ENCODE results near the gene OSBPL6.
A peak's percentile ranks its signal among the peaks of the same experiment; 100 is the strongest.

OSBPL6 gene

DNA sequence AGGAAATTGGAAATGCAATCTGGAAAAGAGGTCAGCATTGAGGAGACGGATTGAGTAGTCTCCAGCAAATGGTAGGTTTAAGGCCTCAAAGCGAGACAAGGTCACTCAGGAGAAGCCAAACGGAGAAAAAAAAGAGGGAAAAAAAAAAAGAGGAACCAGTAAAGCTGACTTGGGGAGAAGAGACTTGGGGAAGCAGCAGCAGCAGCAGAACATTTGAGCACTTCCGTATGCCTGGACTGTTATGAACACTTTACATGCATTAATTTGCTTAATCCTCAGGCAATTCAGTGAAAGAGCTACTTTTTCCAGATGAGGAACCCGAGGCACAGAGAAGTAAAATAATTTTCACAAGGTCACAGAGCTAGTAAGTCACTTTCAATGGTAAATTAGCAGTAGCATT is 81.3 kb downstream of the OSBPL6 start:
- no peak for FAIRE-seq

DNA sequence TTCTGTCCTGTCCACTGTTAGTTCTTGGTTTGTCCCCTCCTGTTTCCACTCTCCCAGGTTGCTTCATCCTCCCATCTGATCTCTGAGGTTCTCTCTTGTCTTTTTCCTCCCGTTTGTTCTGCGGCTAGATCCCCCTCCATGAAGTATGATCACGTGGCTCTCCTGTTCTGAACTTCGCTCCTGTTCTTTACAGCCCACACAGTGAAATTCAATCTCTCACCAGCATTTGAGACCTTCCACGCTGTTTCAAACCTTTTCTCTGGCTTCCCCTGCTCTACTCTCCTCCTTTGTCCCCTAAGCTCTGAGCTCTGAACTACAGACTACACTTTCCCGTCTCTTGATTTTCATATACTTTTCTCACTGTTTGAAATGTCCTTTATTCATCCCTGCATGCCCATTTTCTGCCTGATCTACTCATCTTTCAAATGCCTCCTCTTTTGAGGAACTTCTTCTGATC is 83.5 kb downstream of the OSBPL6 start:
- no peak for FAIRE-seq

DNA sequence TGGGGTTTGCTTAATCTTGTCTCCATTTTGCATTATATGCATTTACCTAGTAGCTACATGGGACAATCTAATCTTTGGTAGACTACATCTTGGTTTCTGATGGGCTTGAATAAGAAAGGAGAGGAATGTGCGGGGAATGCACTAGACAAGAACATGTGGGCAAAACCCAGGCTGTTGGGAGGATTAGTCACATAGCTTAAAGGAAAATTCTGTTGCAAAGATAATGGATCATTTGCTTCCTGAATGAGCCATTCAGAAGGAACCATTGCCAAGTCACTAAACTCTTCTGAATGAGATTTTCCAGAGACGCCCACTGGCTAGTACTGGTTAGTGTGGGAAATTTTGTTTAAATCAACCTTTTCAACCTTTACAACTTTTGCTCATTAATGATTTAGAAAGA is 84.8 kb downstream of the OSBPL6 start:
- no peak for FAIRE-seq

DNA sequence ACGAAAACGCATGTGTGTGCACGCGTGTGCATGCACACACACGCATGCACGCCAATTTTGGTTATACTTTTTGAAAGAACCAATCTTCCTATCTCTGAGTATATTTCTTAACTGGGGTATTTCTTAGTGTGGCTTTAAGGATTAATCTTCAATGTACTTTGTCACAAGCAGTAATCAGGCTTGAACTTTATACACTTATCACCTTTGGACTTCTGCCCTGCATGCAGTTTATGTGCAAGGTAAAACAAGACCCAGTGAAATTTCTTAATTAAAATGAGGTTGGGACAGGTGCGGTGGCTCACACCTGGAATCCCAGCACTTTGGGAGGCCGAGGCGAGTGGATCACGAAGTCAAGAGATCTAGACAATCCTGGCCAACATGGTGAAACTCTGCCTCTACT is 85.3 kb downstream of the OSBPL6 start:
- FAIRE-seq, result no peak

DNA sequence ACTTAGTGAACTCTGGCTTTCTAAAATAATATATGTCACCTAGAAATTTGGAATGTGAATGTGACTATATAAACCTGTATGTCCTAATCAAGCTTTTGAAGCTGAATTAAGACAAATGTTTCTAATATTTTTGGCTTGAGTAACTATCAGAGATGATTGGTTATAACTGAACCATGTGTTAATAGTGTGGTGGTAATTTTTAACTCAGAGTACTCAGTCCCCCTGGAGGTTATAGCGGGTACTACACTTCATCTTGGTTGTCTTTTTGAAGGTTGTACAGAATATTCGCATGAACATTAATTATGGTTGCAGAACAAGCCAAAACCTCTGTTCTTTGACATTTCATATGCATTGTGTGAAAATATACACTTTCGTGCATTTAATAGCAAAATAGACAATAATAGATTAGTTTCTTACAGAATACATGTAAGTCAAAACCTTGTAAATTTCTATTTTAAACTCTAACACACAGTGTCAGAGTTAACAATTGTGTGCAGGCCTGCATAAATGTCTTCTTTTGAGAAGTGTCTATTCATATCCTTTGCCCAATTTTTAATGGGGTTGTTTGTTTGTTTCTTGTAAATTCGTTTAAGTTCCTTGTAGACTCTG is 86.0 kb downstream of the OSBPL6 start:
- FAIRE-seq, result peak; percentile 24

DNA sequence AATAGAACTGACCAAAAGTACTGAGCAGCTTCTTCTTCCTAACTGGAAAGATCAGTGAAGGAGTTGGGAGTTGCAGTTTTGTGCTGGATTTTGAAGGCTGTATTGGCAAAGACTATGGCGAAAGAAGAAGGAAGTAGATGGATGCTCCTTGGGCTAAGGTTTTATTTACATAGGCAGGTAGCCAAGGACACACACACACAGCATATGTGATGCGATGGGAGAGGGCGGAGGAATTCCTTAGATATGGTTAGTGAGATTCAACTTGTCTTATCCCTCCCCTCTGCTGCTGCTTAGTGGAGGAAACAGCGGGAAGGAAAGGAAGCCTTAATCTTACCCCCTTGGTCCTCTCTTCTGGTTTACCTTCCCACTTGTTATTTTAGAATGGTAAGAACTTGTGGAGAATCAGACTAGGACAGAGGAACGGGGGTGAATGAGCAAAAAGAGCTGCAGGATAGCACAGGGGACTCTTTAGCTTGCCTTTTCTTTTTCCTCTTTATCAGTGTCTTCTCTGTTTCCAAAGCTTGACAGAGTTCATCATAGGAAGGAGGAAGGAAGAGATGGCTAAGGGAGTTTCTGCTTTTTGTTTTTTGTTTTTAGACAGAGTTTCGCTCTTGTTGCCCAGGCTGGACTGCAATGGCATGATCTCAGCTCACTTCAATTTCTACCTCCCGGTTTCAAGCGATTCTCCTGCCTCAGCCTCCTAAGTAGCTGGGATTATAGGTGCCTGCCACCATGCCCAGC is 87.9 kb downstream of the OSBPL6 start:
- FAIRE-seq, result no peak

DNA sequence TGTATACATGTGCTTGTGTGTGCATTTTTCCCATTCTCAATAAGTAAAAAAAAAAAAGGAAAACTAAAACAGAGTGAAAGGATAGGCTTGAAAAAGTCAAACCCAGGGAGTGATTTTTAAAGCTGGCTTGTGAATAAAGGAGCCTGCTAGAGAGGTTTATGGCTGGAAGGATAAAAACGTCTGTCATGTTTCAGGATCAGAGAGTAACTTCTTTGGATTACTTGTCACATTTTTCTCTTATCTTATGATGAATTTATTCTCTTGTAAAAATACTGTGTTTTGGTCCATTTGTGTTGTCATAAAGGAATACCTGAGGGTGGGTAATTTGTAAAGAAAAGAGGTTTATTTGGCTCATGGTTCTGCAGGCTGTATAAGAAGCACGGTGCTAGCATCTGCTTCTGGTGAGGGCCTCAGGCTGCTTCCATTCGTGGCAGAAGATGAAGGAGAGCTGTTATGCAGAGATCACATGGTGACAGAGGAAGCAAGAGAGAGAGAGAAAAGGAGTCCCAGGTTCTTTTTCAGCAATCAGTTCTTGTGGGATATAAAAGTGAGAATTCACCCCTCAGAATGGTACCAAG is 89.1 kb downstream of the OSBPL6 start:
- no peak for FAIRE-seq

DNA sequence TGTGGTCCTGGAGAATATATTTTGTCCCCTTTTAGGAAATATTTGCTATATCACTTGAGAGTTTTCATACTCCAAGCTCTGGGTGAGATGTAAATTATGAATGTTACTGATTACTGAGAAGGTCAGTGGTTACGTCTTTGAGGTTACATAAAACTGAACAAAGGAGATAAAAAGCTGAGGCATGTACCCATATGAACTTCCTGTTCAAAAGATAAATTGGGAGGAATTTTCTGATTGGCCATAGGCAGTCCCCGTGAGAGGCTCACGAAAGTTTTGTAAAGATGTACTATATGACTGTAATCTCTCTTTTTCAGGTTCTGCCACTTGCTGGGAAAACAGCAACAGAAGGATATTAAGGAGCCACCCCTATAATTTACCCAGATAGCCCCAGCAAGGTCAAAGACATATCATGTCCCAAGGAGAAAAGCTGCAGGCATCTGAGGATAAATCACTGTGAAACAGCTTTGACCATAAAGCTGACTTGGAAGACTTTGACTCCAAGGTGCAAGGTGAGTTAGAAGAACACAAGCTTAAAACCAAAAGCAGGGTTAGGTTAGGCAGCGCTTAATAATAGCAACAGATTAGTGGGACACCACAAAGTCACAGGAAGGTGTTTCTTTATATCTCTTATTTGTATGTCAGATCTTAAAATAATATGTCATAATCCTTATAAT is 90.4 kb downstream of the OSBPL6 start:
- FAIRE-seq, result no peak

DNA sequence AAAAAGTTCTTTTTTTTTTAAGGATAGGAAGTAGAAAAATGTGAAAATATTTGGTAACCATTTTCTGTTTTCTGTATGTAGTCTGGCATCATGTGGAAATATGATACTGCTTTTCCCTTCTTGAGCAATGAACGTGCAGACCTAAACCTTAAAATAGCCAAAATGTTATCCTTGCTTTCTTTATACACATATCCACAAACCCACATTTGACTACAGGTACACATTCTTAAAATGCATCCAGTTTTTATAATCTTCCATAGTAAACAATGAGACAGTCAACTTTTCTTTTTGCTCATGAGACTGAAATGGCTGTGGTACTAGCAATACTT is 90.9 kb downstream of the OSBPL6 start:
- FAIRE-seq, result no peak

DNA sequence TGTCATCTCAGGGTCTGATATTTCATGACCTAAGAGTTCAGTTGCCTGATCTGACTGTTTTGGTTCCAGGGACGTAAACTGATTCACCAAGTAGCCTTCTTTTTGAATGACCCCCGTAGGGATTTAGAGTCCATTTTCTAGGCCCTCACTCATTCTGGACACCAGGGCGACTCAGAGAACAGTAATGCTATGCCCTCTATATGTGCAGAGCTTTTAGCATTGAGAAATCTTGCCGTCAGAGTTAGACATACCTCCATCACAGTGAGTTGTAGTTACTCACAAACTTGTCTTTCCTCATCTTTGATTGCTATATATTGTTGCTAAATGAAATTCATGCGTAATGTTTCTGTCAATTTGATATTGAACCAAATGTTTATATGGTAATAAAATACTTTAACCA is 92.3 kb downstream of the OSBPL6 start:
- no peak for FAIRE-seq

DNA sequence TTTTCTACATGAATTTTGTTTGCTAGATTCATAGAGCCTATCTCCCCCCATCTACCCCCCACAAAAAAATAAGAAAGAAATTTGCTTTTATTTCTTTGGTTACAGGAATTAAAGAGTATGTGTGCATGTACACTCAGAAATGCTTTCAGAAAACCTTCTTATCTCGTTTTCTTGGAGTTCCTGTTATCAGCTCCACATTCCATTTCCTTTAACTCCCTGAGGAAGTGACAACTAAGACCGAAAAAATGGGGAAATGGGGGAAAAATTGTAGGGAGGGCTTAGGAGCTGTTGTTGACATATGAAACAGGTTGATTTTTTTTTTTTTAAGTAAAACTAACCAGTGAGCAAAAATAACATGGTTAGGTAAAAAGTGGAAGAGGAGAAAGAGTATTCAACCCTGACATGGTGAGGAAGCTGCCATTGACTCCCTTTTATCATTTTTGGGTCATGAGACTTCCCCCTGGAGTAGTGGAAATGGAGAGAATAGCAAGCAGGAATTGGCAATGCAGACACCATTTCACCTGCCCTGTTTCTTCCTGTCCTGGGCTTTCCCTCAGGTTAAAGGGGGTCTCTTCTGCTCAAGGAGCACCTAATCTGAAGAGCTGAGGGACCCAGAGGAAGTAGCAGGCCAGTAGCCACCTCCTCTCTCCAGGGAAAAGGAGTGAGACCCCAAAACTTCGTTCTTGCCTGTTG is 93.5 kb downstream of the OSBPL6 start:
- FAIRE-seq, result no peak

DNA sequence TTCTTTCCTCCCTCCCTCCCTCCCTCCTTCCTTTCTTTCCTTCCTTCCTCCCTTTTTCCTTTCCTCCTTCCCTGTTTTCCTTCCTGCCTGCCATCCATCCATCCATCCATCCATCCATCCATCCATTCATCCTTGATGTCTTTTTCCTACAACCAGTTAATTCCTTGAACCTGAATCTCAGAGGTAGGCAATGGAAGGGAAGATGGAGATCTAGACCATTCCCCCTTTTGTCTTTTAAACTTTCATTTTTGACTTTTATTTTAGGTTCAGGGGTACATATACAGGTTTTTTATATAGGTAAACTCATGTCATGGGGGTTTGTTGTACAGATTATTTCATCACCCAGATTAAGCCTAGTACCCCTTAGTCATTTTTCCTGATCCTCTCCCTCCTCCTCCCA is 97.4 kb downstream of the OSBPL6 start:
- no peak for FAIRE-seq

DNA sequence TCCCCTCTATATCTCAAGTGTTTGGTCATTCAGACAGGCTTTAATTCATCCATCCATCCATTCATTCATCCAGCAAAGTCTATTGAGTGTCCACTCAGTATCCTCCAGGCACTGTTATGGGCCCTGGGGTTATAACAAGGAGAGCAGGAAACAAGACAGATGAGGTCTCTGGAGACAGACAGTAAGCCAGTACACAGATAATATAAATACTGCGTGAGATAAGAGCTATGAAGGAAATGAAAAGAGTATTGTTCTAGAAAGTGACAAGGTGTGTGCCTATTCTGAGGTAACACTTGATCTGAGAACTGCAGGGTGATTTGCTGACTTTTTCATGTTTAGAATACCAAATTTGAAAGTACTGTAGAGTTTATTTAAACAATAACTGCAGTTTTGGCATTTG is 98.3 kb downstream of the OSBPL6 start:
- no peak for FAIRE-seq

DNA sequence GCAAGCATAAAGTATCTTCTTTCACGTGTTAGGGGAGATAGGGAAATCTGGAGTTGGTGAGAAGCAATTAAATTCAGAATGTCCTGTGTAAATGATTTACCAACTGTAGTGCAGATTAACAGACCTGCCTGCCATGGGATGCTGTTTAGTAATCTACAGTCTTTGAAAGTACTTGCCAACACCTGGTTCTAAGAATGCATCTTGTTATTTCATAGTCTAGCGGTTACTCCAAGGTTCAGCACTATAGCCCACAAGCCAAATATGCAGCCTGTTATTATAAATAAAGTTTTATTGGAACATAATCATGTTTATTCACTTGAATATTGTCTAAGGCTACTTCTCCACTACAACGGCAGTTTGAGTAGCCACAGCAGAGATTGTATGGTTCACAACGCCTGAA is 100.8 kb downstream of the OSBPL6 start:
- FAIRE-seq, result no peak

DNA sequence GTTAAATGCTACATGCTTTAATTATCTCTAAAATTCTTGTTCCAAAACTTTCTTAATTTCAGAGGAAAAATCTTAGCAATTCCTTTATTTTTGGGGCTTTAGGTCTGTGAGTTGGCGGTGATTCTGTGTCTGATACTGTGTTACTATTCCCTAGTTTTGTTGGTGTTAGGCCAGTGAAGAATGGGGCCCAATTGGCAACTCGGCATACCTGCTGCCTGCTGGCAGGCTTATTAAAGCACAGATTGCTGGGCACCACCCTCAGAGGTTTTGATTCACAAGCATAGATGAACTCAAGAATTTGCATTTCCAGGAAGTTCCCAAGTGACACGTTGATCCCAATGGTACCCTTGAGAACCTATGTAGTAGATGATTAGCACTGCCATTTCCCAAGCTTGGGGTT is 101.6 kb downstream of the OSBPL6 start:
- no peak for FAIRE-seq

DNA sequence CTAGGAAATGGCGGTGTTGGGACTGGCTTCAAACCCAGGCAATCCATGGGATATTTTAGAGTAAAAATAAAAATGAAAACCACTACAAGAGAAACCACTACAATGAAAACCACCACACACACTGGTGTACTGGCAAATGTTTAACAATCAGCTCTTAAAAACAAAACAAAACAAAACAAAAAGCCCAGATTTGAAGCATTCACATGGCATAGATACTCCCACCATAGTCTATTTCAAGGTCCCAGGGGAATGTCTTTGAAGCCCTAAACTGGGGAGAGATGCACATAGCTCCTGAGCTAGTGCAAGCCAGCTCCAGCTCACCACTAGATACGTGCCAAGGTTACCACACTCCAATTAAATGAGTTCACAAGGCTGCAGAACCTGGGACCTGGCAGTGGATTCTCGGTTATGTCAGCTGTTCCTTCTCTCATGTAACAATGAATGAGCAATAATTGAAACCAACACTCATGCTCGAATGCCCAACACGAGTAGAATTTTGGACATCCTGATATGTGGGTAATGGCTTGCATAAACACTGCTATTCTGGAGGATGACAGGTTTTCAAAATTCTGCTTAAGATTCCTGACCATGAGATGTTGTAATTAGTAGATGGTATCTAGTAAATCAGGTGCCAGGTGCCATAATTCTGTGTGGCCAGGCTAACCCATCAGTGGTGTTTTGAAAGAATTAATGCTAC is 102.2 kb downstream of the OSBPL6 start:
- no peak for FAIRE-seq

DNA sequence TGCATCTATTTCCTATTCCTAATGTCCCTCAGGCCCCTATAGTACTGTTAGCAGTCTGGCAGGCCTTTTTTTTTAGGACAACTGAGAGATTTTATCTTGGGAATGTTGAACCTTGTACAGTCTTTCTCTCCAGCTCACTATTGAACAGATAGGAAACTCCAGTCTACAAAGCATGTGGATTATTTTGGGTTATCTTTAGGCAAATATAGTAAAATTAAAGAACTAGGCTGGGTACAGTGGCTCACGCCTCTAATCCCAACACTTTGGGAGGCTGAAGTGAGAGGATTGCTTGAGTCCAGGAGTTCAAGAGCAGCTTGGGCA is 102.7 kb downstream of the OSBPL6 start:
- FAIRE-seq, result no peak

DNA sequence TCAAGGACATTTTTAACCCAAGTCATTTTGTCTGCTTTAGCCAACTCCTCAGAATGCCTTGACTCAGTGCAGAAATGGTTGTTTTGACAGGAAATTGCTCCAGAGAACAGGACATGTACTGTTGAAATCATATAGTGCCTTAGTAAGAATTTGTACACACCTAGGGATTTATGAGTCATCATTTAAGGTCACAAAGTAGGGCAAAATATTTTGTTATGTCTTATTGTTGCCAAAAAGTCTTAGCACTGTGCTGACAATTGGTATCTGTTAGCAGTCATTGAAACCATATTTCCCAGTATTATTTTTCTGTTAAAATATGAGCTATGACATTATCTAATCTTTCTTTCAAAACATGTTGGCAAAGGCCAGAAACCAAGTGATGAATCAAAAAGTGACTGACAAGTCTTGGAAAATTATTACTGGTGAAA is 104.5 kb downstream of the OSBPL6 start:
- FAIRE-seq, result no peak

DNA sequence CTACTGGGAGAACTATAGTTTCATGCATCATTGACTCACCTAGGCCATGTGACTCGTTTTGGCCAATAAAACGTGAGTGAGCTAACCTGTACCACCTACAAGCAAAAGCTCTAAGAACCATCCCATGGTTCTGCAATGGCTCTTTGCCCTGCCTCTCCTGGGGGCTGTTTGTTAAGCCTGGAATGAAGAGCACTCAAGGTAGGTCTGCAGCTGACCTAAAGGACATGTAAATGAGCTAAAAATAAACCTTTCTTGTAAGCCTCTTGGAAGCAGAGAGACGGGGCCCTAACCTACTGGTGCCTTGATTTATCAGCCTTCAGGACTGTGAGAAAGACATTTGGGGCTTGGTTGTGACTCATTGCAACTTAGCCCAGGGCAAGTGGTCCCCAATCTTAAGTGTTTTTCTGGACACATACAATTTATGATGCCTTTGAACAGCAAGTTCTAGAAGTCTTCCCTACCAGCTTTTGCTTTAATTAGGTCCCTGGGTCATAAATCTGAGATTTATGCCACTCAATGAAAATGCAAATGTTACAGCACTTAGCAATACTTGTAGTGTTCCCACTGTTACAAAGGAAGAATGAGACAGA is 107.4 kb downstream of the OSBPL6 start:
- no peak for FAIRE-seq

DNA sequence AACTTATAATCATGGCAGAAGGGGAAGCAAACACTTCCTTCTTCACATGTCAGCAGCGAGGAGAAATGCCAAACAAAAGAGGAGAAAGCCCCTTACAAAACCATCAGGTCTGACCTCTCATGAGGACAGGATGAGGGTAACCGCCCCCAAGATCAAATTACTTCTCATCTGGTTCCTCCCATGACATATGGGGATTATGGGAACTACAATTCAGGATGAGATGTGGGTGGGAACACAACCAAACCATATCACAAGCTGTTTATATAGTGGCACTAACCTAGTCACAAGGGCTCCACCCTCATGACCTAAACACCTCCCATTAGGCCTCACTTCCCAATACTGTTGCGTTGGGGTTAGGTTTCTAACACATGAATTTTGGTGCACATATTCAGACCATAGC is 110.0 kb downstream of the OSBPL6 start:
- no peak for FAIRE-seq

DNA sequence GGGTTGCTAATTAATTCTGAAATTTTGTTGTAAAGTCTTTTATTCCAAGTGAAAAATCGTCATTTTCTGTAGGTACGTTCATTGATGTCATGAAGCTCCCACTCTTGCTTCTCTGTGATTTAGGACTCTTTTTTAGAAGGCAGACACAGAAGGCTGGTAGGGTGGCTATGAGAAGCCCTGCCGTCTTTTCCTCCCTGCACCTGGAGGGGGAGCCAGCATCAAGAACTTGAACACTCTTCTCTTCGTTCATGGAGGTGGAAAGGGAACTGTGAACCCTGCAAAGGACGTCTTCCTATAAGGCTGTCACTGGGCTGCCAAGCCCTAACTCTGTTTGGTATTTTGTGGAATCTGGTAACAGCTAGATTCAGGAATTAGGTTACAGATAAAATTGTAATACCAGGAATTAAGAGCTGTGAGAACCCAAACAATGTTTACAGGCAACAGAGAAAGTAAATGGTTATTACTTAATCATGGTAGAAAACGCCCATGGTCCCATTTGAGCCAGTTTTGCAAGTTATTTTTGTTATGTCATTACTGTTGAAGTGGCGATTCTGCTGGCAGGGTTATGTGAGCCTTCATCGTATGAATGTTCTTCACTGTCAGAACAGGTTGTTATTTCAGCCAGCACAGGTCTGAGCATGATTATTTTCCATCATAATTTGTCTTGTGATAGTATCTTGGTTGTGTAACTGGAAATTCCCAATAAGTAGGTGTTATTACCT is 112.2 kb downstream of the OSBPL6 start:
- no peak for FAIRE-seq

DNA sequence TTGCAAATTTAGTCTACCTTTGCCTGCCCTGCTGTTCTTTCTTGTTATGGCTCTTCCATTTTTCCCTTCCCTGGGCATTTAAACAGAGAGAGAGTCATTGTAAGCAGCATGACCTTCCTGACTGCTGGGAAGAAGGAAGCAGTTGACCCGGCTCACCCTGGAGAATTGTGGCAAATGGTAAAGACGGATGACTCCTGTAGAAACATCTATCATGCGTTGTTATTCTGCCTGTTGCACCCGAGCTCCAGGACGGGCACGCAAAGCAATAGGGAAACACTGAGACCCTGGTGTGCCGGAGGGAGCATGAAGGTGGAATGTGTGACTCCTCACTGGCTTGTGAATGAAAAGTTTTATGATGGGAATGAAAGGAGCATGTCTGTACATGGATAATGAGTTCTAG is 113.3 kb downstream of the OSBPL6 start:
- no peak for FAIRE-seq

Measured in colon (tissue), 2 donors.